HL-60 (cell line): ENCODE data around the gene HOXB5.

Experiments used
- DNase-seq, 2 experiments: peaks; one replicate each; pipeline ENCODE4 v3.0.0-alpha.2; 2010 to 2020; ENCODE audit warnings: low read depth in 1 of 2, low spot score in 1 of 2
- H3K27ac ChIP-seq: fragments of 250-450 bp; sonication (Bioruptor Pico); replicated peaks from 2 replicates; pipeline ENCODE4 v1.5.1; 2020; ENCODE audit warnings: mild to moderate bottlenecking, moderate library complexity
- H3K27me3 ChIP-seq: fragments of 250-450 bp; sonication (Bioruptor Pico); 2 replicates; pipeline ENCODE4 v1.5.1; 2021; ENCODE audit warnings: mild to moderate bottlenecking, moderate library complexity; ENCODE audit not compliant: insufficient read depth, poor library complexity, severe bottlenecking
- H3K4me3 ChIP-seq: replicated peaks from 2 replicates; pipeline ENCODE4 v1.5.1; 2011; ENCODE audit warnings: mild to moderate bottlenecking, control low read depth, low read length; ENCODE audit not compliant: insufficient read depth
- CTCF ChIP-seq: IDR thresholded peaks from one replicate; pipeline ENCODE4 v1.5.1; 2011; ENCODE audit warnings: low read length, control low read depth, inconsistent platforms; ENCODE audit not compliant: insufficient read depth
- GABPA ChIP-seq: IDR thresholded peaks from 2 replicates; pipeline ENCODE4 v1.6.1; 2012; ENCODE audit warnings: low read depth
- POLR2AphosphoS5 ChIP-seq: IDR thresholded peaks from 2 replicates; pipeline ENCODE4 v1.6.1; 2012; ENCODE audit warnings: low read depth
- SPI1 ChIP-seq: IDR thresholded peaks from 2 replicates; pipeline ENCODE4 v1.6.1; 2012; ENCODE audit warnings: low read depth, mild to moderate bottlenecking, borderline replicate concordance
- TF ChIP-seq, protein P1 (sequence below): IDR thresholded peaks from 2 replicates; pipeline ENCODE4 v1.6.1; 2012; ENCODE audit warnings: low read depth; ENCODE audit not compliant: insufficient replicate concordance

Gene HOXB5

DNA sequence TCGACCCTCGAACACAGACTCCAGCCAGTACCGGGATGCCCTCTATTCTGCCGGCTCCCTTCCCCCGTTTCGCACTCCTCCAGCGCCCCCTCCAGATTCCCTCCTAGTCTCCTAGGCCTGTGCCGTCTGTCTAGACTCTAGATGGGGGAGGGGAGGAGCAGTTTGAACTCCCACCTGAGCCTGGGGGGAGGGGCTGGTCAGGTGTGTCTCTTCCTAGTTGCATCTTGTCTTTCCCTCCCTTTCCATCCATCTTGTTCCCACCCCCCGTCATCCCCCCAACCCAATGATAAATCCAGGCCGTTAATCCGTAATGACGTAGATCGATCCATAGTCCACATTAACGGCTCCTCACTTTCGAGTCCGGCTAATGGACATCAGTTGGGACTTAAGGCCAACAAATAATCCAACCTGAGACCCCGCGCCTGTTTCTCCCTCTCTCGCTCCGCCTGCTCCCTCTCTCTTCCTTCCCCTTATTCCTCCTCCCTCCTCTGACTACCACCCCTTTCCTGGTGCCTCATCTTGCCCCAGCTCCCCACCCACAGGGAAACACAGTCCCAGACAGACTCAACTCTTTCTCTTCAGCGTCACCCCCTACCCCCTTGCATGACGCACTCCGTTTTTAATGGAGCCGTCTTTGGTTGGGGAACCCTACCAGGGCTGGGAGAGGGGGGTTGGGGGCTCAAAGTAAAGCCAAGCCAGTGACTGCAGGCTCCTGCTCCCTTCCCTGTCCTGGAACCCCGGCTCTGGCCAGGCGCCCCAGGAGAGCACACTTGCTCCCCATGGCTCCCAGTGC is 3.4 kb upstream of the HOXB5 start:
- TF ChIP-seq, protein P1, sequence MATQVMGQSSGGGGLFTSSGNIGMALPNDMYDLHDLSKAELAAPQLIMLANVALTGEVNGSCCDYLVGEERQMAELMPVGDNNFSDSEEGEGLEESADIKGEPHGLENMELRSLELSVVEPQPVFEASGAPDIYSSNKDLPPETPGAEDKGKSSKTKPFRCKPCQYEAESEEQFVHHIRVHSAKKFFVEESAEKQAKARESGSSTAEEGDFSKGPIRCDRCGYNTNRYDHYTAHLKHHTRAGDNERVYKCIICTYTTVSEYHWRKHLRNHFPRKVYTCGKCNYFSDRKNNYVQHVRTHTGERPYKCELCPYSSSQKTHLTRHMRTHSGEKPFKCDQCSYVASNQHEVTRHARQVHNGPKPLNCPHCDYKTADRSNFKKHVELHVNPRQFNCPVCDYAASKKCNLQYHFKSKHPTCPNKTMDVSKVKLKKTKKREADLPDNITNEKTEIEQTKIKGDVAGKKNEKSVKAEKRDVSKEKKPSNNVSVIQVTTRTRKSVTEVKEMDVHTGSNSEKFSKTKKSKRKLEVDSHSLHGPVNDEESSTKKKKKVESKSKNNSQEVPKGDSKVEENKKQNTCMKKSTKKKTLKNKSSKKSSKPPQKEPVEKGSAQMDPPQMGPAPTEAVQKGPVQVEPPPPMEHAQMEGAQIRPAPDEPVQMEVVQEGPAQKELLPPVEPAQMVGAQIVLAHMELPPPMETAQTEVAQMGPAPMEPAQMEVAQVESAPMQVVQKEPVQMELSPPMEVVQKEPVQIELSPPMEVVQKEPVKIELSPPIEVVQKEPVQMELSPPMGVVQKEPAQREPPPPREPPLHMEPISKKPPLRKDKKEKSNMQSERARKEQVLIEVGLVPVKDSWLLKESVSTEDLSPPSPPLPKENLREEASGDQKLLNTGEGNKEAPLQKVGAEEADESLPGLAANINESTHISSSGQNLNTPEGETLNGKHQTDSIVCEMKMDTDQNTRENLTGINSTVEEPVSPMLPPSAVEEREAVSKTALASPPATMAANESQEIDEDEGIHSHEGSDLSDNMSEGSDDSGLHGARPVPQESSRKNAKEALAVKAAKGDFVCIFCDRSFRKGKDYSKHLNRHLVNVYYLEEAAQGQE: no peak
- no peak for TF ChIP-seq GABPA
- no peak for TF ChIP-seq POLR2AphosphoS5
- TF ChIP-seq SPI1: no peak
- no peak for TF ChIP-seq CTCF
- no peak for DNase-seq
- H3K4me3 ChIP-seq: no peak overlapping the region
- H3K27me3 ChIP-seq: peaks cover 83% of the 10 kb centered on the region
- no peak overlapping the region for H3K27ac ChIP-seq

DNA sequence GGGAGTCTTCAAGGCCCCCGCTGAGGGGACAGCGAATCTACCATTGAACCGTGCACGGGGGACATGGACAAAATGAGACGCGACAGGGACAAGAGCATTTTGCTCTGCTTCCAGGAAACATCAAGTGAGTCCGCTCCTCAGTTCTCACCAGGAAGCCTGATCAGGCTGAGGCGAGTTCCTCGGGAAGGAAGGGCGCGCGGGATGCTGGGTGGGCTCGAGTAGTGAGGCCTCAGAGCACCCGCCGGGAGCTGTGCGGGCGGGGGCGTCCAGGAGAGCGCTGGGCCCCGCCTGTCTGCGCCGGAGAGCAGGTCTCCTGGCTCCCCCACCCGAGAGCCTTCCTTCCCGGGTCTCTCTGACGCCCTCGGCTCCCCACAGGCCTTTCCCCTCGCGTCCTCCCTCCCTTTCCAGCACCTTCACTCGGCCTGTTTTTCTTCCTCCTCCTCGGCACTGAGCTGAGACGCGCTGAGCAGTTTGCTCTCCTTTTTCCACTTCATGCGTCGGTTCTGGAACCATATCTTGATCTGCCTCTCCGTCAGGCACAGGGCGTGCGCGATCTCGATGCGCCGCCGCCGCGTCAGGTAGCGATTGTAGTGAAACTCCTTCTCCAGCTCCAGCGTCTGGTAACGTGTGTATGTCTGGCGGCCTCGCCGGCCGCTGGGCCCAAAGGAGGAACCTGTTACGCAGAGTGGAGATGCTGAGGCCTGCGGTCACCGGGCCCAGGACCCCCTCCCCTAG is 2.6 kb upstream of the HOXB5 start:
- DNase-seq: no peak
- H3K27ac ChIP-seq: no peak overlapping the region
- H3K27me3 ChIP-seq: peaks cover 82% of the 10 kb centered on the region
- no peak overlapping the region for H3K4me3 ChIP-seq
- TF ChIP-seq GABPA (no peak), SPI1 (no peak), POLR2AphosphoS5 (no peak), CTCF (no peak)
- TF ChIP-seq, protein P1: no peak

GRCh38 chr17:48595278-48595999 is 1.9 kb upstream of the HOXB5 start:
- no peak overlapping the region for H3K27ac ChIP-seq
- no peak for DNase-seq
- no peak overlapping the region for H3K4me3 ChIP-seq
- TF ChIP-seq GABPA (no peak), SPI1 (no peak), CTCF (no peak), POLR2AphosphoS5 (no peak)
- TF ChIP-seq, protein P1: no peak
- H3K27me3 ChIP-seq: peaks cover 78% of the 10 kb centered on the region
